Skeletal muscle satellite cell (primary cell): ENCODE data around the gene APC2.
"Not testable (repeated sequence)": the region's sequence is repeated elsewhere in the genome, so short reads cannot be mapped to it uniquely, and the experiment has no call there.

ENCODE experiments used
- H3K27me3 ChIP-seq: 2 replicates; pipeline ENCODE4 v1.7.0; 2013; ENCODE audit warnings: low read length; ENCODE audit not compliant: control insufficient read depth, insufficient read depth
- H3K36me3 ChIP-seq: 2 replicates; pipeline ENCODE4 v1.7.0; 2013; ENCODE audit warnings: mild to moderate bottlenecking, control low read depth, low read length; ENCODE audit not compliant: insufficient read depth
- H3K4me1 ChIP-seq: 2 replicates; pipeline ENCODE4 v1.7.0; 2013; ENCODE audit warnings: low read length; ENCODE audit not compliant: control insufficient read depth, insufficient read depth
- H3K4me2 ChIP-seq: 2 replicates; pipeline ENCODE4 v1.7.0; 2013; ENCODE audit warnings: mild to moderate bottlenecking, low read length
- H3K4me3 ChIP-seq: 2 replicates; pipeline ENCODE4 v1.7.0; 2013; ENCODE audit warnings: low read length
- H3K9ac ChIP-seq: 2 replicates; pipeline ENCODE4 v1.7.0; 2013; ENCODE audit warnings: mild to moderate bottlenecking, low read depth, low read length, moderate library complexity
- H3K9me3 ChIP-seq: replicated peaks from 2 replicates; pipeline ENCODE4 v1.7.0; 2013; ENCODE audit warnings: mild to moderate bottlenecking, control low read depth, low read length

Gene APC2

DNA sequence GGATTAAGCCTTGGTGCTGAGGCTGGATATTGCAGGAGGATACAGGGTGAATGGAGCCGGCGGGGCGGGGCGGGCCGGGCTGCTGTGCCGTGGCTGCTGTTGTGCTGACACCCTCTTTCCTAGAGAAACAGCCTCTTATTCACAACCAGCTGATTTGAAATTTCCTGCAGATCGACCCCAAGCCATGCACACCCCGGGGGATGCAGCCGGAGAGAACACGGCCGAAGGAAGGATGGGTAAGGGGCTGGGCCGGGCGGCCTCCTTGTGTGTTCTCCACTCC is 31.5 kb upstream of the APC2 start:
- H3K9me3 ChIP-seq, result no peaks in the 10 kb centered on the region
- no peak overlapping the region for H3K4me2 ChIP-seq
- H3K36me3 ChIP-seq, result peaks cover 62% of the 10 kb centered on the region
- H3K9ac ChIP-seq, result no peak overlapping the region
- H3K27me3 ChIP-seq, result no peaks in the 10 kb centered on the region
- H3K4me1 ChIP-seq, result peaks cover 45% of the 10 kb centered on the region
- no peak overlapping the region for H3K4me3 ChIP-seq

DNA sequence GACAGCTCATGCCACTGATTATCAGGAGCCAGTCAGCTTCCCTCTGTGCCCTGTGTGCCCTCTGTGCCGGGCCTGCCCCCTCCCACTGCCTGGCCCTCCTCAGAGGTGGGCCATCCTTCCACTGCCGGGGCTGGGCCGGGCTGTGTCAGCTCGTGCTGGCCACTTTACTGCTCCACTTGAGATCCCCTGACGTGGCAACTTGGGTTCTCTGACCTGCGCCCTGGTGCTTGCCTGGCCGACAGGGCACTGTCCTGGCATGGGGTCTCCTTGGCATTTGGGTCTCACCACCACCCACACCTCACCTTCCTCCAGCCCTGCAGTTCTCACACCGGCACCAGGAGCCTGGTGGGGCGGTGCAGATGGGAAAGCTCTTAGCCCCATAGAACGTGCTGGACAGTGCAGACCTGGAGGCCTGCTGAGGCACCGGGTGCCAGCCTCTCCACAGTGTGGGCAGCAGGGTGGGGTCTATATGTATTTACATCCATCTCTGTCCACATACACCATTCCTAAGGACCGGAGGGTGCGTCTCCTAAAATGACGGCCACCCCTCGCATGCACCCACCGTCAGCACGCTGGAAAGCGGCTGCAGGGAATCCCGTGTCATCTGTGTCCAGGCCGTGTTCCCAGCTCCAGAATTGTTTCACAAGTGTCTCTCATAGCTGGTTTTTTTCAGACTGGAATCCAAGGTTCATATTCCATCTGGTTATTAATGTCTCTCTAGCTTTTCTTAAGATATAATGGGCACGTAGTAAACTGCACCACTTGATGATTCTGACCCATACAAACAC is 30.8 kb upstream of the APC2 start:
- no peak overlapping the region for H3K4me3 ChIP-seq
- peaks cover 64% of the 10 kb centered on the region for H3K36me3 ChIP-seq
- H3K27me3 ChIP-seq, result no peaks in the 10 kb centered on the region
- no peaks in the 10 kb centered on the region for H3K9me3 ChIP-seq
- H3K4me2 ChIP-seq, result no peak overlapping the region
- no peak overlapping the region for H3K9ac ChIP-seq
- peaks cover 45% of the 10 kb centered on the region for H3K4me1 ChIP-seq

DNA sequence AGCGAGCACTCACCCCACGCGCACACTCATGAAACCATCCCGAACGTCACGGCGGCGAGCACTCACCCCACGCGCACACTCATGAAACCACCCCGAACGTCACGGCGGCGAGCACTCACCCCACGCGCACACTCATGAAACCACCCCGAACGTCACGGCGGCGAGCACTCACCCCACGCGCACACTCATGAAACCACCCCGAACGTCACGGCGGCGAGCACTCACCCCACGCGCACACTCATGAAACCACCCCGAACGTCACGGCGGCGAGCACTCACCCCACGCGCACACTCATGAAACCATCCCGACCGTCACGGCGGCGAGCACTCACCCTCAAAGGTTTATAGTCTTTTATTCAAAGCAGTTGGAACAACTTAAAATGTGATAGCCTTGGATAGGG is 29.8 kb upstream of the APC2 start:
- H3K27me3 ChIP-seq, H3K4me3 ChIP-seq, H3K9ac ChIP-seq, H3K9me3 ChIP-seq, H3K4me2 ChIP-seq: not testable (repeated sequence)
- Histone ChIP-seq H3K4me1 (peaks cover 41% of the 10 kb centered on the region), H3K36me3 (peaks cover 71% of the 10 kb centered on the region)

DNA sequence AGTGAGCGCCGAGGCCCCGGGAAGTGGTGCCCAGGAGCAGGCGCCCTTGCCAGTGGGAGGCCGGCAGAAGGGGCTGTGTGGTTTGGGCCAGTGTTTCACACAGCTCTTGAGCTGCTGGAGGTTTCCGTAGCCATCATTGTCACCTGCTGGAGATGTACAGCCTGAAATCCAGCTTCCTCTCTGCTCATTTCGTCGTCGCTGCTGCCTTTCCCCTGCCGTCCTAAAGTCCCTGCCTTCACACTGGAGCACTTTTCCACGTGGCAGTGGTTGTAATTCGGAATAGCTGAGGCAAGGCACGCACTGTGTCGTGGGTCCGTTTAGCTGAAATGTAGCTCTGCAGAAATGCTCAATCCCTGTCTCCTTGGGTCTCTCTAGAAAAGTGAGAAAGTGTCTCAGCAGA is 29.3 kb upstream of the APC2 start:
- H3K36me3 ChIP-seq, result peaks cover 76% of the 10 kb centered on the region

DNA sequence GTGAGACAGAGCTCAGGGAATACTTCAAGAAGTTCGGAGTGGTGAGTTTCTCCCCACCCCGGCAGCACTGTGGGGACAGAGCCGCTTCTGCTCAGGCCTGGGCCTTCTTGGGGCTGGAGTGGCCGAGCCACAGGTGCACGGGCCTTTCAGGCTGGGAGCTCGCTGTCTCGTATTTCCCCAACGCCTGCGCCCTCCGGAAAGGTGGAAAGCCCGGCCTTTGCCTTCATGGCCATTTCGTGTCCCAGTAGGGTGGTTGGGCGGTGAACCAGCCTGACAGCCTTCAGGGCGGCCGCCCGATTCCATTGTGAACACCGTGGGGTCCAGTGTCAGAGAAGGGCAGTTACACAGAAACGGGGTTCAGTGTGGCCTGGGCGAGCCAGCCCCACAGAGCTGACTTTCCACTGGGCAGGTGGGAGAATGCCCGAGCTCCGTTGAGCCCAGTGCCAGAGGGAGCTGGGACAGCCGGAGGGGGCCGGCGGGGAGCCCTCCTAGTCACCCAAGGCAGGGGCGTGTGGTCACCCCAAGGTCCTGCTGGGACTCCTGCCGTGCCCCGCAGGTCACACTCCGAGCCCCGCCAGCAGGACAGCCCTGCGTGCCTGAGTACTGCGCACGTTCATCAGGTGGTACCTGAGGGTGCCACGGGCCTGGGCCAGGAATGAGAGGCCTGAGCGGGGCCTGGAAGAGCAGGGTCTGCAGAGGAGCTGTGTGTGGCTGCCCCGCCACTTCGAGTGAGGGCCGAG is 28.5 kb upstream of the APC2 start:
- Histone ChIP-seq H3K4me3 (no peak overlapping the region), H3K9ac (no peak overlapping the region), H3K9me3 (no peaks in the 10 kb centered on the region), H3K27me3 (no peaks in the 10 kb centered on the region), H3K4me2 (no peak overlapping the region), H3K4me1 (peaks cover 28% of the 10 kb centered on the region), H3K36me3 (peaks cover 84% of the 10 kb centered on the region)

More for the DNA sequence above, 29.3 kb upstream of the APC2 start:
- no peak overlapping the region for H3K4me3 ChIP-seq
- H3K4me2 ChIP-seq, result no peak overlapping the region
- H3K9ac ChIP-seq, result no peak overlapping the region
- no peaks in the 10 kb centered on the region for H3K9me3 ChIP-seq
- peaks cover 36% of the 10 kb centered on the region for H3K4me1 ChIP-seq
- H3K27me3 ChIP-seq, result no peaks in the 10 kb centered on the region

DNA sequence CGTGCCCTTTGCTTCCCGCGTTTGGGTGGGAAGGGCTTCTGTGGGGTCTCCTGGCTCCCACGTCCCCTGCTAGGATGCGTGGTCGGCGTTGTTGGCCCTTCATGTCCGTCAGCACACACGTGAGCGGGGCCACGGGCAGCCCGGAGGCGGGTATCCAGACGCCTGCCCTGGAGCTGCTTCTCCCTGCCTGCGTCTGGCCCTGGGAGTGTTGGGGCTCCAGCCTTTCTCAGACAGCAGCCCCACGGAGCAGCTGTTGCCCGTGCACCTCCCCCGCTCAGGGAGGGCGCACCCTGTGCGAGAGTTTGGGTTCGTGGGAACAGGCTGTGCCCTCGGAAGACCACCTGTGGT is 28.0 kb upstream of the APC2 start:
- H3K9me3 ChIP-seq, result no peaks in the 10 kb centered on the region
- peaks cover 23% of the 10 kb centered on the region for H3K4me1 ChIP-seq
- H3K4me2 ChIP-seq, result no peak overlapping the region
- H3K27me3 ChIP-seq, result no peaks in the 10 kb centered on the region
- no peak overlapping the region for H3K4me3 ChIP-seq
- H3K36me3 ChIP-seq, result peaks cover 89% of the 10 kb centered on the region
- no peak overlapping the region for H3K9ac ChIP-seq

DNA sequence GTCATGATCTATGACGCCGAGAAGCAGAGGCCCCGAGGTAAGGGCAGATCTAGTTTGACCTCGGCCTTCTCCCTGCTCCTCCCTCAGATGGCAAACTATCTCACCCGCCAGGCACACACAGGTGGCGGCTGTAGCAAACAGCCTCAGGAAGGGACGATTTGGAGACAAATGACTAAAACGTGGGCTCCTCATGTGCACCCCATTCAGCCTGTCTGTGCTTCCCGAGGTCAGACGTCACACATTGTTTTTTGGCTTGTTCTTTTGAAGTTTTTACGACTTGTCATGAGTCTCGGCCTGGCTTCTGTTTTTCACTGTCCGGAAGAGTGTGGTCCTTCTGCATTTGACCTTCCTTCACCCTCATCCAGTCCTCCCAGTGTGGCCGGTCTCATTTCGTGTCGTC is 27.6 kb upstream of the APC2 start:
- no peaks in the 10 kb centered on the region for H3K9me3 ChIP-seq
- peaks cover 18% of the 10 kb centered on the region for H3K4me1 ChIP-seq
- peaks cover 92% of the 10 kb centered on the region for H3K36me3 ChIP-seq
- H3K9ac ChIP-seq, result no peak overlapping the region
- H3K4me2 ChIP-seq, result no peak overlapping the region
- no peak overlapping the region for H3K4me3 ChIP-seq
- H3K27me3 ChIP-seq, result no peaks in the 10 kb centered on the region

DNA sequence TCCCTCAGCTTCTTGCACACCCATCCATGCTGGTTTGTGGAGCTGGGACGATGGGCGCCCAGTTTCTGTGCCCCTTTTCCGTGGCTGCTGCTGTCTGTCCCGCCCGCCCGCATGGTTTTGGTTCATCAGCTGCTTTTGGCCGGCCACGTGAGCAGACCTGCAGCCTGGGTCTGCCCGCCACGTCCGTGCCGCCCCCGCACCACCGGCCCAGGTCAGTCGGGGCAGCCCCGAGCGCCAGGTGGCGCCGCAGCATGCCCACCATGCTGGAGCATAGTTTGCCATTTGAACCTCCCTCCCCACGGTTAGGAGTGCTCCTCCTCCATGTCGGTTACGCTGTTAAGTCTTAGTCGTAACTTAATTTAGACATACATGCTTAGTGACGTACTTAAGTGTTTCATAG is 27.0 kb upstream of the APC2 start:
- H3K4me3 ChIP-seq, result no peak overlapping the region
- peaks cover 94% of the 10 kb centered on the region for H3K36me3 ChIP-seq
- no peak overlapping the region for H3K4me2 ChIP-seq
- H3K9ac ChIP-seq, result no peak overlapping the region
- peaks cover 12% of the 10 kb centered on the region for H3K4me1 ChIP-seq
- no peaks in the 10 kb centered on the region for H3K27me3 ChIP-seq
- no peaks in the 10 kb centered on the region for H3K9me3 ChIP-seq

DNA sequence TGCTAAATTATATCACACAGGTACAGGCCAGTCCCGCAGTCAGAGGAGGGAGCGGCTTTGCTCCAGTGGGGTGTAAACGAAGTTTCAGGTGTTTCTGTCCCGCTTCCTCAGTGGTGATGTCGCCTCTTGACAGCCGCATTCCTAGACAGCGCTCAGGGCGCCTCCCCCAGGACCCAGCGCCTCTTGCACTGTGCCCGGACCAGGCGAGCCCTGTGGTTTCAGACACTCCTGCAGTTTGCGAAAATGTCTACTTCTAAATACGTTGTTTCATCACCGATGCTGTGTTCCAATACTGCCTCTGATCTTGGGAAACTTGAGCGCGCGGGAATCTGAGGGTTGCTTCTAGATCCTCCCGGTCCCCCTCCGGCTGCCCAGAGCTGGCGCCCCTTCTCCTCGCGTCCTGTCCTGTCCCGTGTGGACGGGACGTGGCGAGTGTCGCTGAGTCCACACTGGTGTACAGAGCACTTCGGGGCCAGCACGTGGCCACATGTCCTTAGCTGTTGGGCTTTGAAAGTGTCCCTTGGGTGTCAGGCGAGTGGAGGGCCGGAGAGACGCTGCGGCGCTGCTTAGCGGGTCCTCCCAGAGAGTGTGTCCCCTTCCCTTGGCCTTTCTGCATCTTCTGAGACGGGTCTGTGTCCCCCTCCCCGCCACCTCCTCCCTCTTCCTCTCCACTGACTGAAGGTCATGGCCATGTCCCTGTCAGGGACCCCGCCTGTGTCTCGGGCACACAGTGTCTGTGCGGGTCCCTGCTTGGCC is 26.3 kb upstream of the APC2 start:
- H3K9ac ChIP-seq, result no peak overlapping the region
- no peaks in the 10 kb centered on the region for H3K9me3 ChIP-seq
- H3K36me3 ChIP-seq, result peaks cover 94% of the 10 kb centered on the region
- H3K4me2 ChIP-seq, result no peak overlapping the region
- peaks cover 10% of the 10 kb centered on the region for H3K4me1 ChIP-seq
- no peaks in the 10 kb centered on the region for H3K27me3 ChIP-seq
- H3K4me3 ChIP-seq, result no peak overlapping the region

DNA sequence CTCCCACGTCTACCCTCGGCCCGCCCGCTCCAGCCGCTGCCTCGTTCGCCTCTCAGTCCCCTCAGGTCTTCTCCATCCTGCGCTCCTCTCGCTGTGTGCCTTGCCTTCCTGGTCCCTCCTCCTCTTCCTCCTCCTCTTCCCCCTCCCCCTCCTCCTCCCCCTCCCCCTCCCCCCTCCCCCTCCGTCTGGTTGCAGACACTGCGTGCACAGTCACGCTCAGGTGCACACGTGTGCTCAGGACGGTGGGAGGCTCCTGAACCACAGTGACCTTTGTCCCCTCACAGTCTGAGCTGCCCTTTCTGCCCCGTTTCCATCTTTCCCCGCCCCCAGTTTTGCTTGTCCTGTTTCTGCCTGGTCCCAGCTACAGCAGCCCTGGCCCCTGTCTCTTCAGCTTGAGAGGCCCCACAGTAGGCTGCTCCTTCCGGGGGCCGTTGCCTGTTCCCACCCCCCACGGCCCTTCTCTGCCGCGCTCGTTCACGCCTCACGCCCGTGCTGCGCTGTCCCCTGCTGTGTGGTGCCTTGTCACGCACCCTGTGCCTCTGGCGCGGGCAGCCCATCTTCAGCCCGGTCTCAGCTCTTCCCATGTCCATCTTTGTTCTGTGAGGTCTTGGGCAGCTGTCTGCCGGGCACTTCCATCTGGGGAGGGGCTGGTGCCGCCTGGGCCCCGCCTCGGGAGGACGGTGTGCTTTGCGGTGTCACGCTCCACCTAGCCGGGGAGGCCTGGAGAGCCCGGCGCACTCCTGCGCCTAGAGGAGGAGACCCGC is 25.5 kb upstream of the APC2 start:
- Histone ChIP-seq H3K4me3 (no peak overlapping the region), H3K4me2 (no peak overlapping the region), H3K36me3 (peaks cover 93% of the 10 kb centered on the region), H3K4me1 (peaks cover 10% of the 10 kb centered on the region), H3K27me3 (no peaks in the 10 kb centered on the region), H3K9ac (no peak overlapping the region), H3K9me3 (no peaks in the 10 kb centered on the region)

DNA sequence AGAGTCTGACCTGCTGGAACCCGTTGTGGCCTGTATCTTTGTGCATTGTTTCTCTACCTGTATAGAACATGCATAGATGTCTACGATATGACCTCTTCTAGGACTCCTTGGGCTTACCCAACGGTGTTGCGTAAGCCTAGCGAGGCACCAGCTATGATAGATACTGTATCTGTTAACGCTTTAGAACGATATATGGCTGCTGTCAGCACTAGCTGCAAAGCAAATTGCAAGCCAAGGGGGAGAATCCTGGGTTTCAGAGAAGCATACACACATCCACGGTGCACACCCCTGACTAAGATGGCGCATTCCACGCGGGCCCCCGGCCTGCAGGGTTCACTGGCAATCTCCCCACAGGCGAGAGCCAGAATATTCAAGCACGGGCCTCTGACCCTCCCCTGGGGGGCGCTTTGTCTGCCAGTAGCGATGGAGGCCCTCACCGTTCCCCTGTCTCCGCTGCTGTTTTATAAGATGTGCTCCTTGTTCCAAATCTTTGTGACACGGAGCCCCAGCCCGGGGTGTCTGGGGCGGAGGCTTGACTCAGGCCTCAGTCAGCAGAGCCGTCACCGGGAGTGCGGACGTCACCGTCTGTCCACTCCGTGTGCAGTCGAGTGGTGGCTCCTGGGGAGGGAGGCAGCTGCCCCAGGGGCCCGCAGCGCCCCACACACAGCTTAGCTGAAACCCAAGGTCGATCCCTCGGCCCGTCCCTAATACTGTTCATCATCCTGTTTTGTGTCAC is 24.7 kb upstream of the APC2 start:
- Histone ChIP-seq H3K36me3 (peaks cover 92% of the 10 kb centered on the region), H3K27me3 (no peaks in the 10 kb centered on the region), H3K4me1 (peaks cover 10% of the 10 kb centered on the region), H3K4me3 (no peak overlapping the region), H3K9ac (no peak overlapping the region), H3K9me3 (no peaks in the 10 kb centered on the region), H3K4me2 (no peak overlapping the region)
